CD4-positive, alpha-beta T cell (primary cell): ENCODE data around the gene HLA-DPA1. TPM values are rescaled to one million over a fixed set of nuclear protein-coding genes. Genes with fewer than 3 reads are reported as not detected.

Experiments used
- ATAC-seq: fragments of 200-7000 bp; cut with Tn5 transposase; one replicate; pipeline ENCODE4 v1.10.0; 2022; ENCODE audit warnings: mild to moderate bottlenecking; ENCODE audit not compliant: poor library complexity
- CTCF ChIA-PET: fragments of 350-600 bp; sonication (Branson Sonifier 250); formaldehyde crosslinking; loops from one replicate; lab custom pipeline; 2021; ENCODE audit warnings: antibody characterized with exemption, inconsistent platforms; lab: Charles Lee
- POLR2A ChIA-PET: fragments of 350-600 bp; sonication (Branson Sonifier 250); formaldehyde crosslinking; loops from one replicate; lab custom pipeline; 2021; ENCODE audit warnings: antibody characterized with exemption, inconsistent platforms; lab: Charles Lee
- DNase-seq, 14 experiments: peaks; one replicate each; pipeline ENCODE4 v3.0.0-alpha.2; 2013 to 2020; ENCODE audit warnings: mixed read lengths in 2 of 14
- H3K27ac ChIP-seq, 2 donors: one replicate each; pipeline versions ENCODE4 v1.5.1 to v1.7.0; 2013; ENCODE audit warnings: low read length in 2 of 2, low read depth in 1 of 2, mild to moderate bottlenecking in 1 of 2
- H3K27me3 ChIP-seq, 2 experiments: 1 replicate in 1 of 2; 2 replicates in 1 of 2; pipeline versions ENCODE4 v1.6.1 to v1.7.0; 2013; ENCODE audit warnings: low read length in 2 of 2, control low read depth in 1 of 2, mild to moderate bottlenecking in 1 of 2, moderate library complexity in 1 of 2; ENCODE audit not compliant: insufficient read depth in 2 of 2, control insufficient read depth in 1 of 2
- H3K36me3 ChIP-seq: one replicate; pipeline ENCODE4 v1.6.1; 2013; ENCODE audit warnings: low read length, control low read depth; ENCODE audit not compliant: insufficient read depth
- H3K4me1 ChIP-seq: one replicate; pipeline ENCODE4 v1.6.1; 2013; ENCODE audit warnings: low read length, control low read depth; ENCODE audit not compliant: insufficient read depth
- H3K4me3 ChIP-seq: one replicate; pipeline ENCODE4 v1.5.1; 2013; ENCODE audit warnings: mild to moderate bottlenecking, low read length, moderate library complexity
- H3K9me3 ChIP-seq, 2 experiments: 1 replicate in 1 of 2; 2 replicates in 1 of 2; pipeline versions ENCODE4 v1.6.1 to v1.7.0; 2013; ENCODE audit warnings: low read length in 2 of 2, mild to moderate bottlenecking in 2 of 2, control low read depth in 1 of 2, moderate library complexity in 1 of 2; ENCODE audit not compliant: control insufficient read depth in 1 of 2, insufficient read depth in 1 of 2
- H3K27ac Mint-ChIP-seq: one replicate; pipeline ENCODE4 v1.8.0; 2020; ENCODE audit warnings: mixed read lengths
- H3K27me3 Mint-ChIP-seq: one replicate; pipeline ENCODE4 v1.8.0; 2021; ENCODE audit warnings: mixed read lengths
- H3K36me3 Mint-ChIP-seq: one replicate; pipeline ENCODE4 v1.8.0; 2021; ENCODE audit warnings: low read depth, mixed read lengths
- H3K4me1 Mint-ChIP-seq: one replicate; pipeline ENCODE4 v1.8.0; 2021; ENCODE audit warnings: low read depth, mixed read lengths
- H3K4me3 Mint-ChIP-seq: one replicate; pipeline ENCODE4 v1.8.0; 2020; ENCODE audit warnings: mild to moderate bottlenecking, mixed read lengths
- H3K9me3 Mint-ChIP-seq: one replicate; pipeline ENCODE4 v1.8.0; 2020; ENCODE audit warnings: mixed read lengths
- CTCF ChIP-seq: fragments of 200-600 bp; IDR thresholded peaks from one replicate; pipeline ENCODE4 v1.8.0; 2022; ENCODE audit warnings: antibody characterized with exemption, mild to moderate bottlenecking
- intact Hi-C, 2 experiments: fragments of 100-400 bp; cut with DNase I in 1 of 2; cut with micrococcal nuclease in 1 of 2; formaldehyde crosslinking; loops; one replicate each; pipeline versions ENCODE4 v1.15.1 to v1.9.0; 2023 to 2025; cut with DNase I, micrococcal nuclease
- total RNA-seq, 174 experiments: library from RNA in 2 of 174; stranded (reverse) in 2 of 174; gene quantifications; one replicate each; pipeline ENCODE4 v1.2.3 and lab custom pipeline; 2021 to 2026

Gene HLA-DPA1
- total RNA-seq, 2 experiments from 2014 or later = 19.4 to 19.9 TPM

- no peak overlapping the region for H3K4me3 Mint-ChIP-seq
- H3K9me3 ChIP-seq = no peaks in the 10 kb centered on the region
- ATAC-seq (no peak), DNase-seq (no peak)
- no peak for TF ChIP-seq CTCF
- no peaks in the 10 kb centered on the region for H3K27me3 ChIP-seq
- CTCF ChIA-PET = no interaction called here
- intact Hi-C loops = no loop called here
- POLR2A ChIA-PET = no interaction called here
- peaks cover 8% of the 10 kb centered on the region for H3K27me3 Mint-ChIP-seq
- H3K36me3 ChIP-seq = peaks cover 12% of the 10 kb centered on the region
- H3K9me3 Mint-ChIP-seq = peaks cover 10% of the 10 kb centered on the region
- H3K4me3 ChIP-seq = no peak overlapping the region
- peaks cover 27% of the 10 kb centered on the region for H3K4me1 Mint-ChIP-seq
- H3K36me3 Mint-ChIP-seq = peaks cover 42% of the 10 kb centered on the region
- H3K4me1 ChIP-seq = peaks cover 14% of the 10 kb centered on the region
- H3K27ac ChIP-seq = no peak overlapping the region
- no peak overlapping the region for H3K27ac Mint-ChIP-seq
Observed at GRCh38 chr6:33069021-33069738, 4.3 kb downstream of the HLA-DPA1 start.

GRCh38 chr6:33066917-33067521 is 6.4 kb downstream of the HLA-DPA1 start:
- H3K27me3 Mint-ChIP-seq = peaks cover 8% of the 10 kb centered on the region
- peaks cover 12% of the 10 kb centered on the region for H3K4me1 Mint-ChIP-seq
- Histone ChIP-seq H3K4me1 (no peaks in the 10 kb centered on the region), H3K27me3 (no peaks in the 10 kb centered on the region), H3K36me3 (peaks cover 12% of the 10 kb centered on the region), H3K27ac (no peak overlapping the region), H3K4me3 (no peak overlapping the region), H3K9me3 (no peaks in the 10 kb centered on the region)
- peaks cover 10% of the 10 kb centered on the region for H3K9me3 Mint-ChIP-seq
- no peak overlapping the region for H3K4me3 Mint-ChIP-seq
- DNase-seq = no peak
- ChIA-PET CTCF (no interaction called here), POLR2A (no interaction called here)
- H3K36me3 Mint-ChIP-seq = peaks cover 42% of the 10 kb centered on the region
- H3K27ac Mint-ChIP-seq = no peak overlapping the region
- no peak for TF ChIP-seq CTCF
- ATAC-seq = no peak
- intact Hi-C loops = no loop called here

- Mint-ChIP-seq H3K27me3 (peaks cover 8% of the 10 kb centered on the region), H3K36me3 (peaks cover 42% of the 10 kb centered on the region), H3K9me3 (peaks cover 10% of the 10 kb centered on the region), H3K4me1 (no peaks in the 10 kb centered on the region), H3K27ac (no peak overlapping the region), H3K4me3 (no peak overlapping the region)
- H3K9me3 ChIP-seq = no peaks in the 10 kb centered on the region
- ChIA-PET CTCF (no interaction called here), POLR2A (no interaction called here)
- no peak overlapping the region for H3K27ac ChIP-seq
- H3K4me3 ChIP-seq = no peak overlapping the region
- no peak for TF ChIP-seq CTCF
- DNase-seq = no peak
- H3K27me3 ChIP-seq = no peaks in the 10 kb centered on the region
- H3K36me3 ChIP-seq = peaks cover 12% of the 10 kb centered on the region
- H3K4me1 ChIP-seq = no peaks in the 10 kb centered on the region
- no peak for ATAC-seq
- intact Hi-C loops = no loop called here
Observed at GRCh38 chr6:33065312-33065711, 8.1 kb downstream of the HLA-DPA1 start.
